HG03159 (cell line): ENCODE data around the gene TRIM2.
"Not testable (repeated sequence)": the region's sequence is repeated elsewhere in the genome, so short reads cannot be mapped to it uniquely, and the experiment has no call there.

Experiments
- ATAC-seq: cut with Tn5 transposase; IDR thresholded peaks from one replicate; pipeline ENCODE4 v1.9.1; 2021; ENCODE audit warnings: mild to moderate bottlenecking, moderate library complexity; ENCODE audit not compliant: unreplicated experiment

Gene TRIM2

DNA sequence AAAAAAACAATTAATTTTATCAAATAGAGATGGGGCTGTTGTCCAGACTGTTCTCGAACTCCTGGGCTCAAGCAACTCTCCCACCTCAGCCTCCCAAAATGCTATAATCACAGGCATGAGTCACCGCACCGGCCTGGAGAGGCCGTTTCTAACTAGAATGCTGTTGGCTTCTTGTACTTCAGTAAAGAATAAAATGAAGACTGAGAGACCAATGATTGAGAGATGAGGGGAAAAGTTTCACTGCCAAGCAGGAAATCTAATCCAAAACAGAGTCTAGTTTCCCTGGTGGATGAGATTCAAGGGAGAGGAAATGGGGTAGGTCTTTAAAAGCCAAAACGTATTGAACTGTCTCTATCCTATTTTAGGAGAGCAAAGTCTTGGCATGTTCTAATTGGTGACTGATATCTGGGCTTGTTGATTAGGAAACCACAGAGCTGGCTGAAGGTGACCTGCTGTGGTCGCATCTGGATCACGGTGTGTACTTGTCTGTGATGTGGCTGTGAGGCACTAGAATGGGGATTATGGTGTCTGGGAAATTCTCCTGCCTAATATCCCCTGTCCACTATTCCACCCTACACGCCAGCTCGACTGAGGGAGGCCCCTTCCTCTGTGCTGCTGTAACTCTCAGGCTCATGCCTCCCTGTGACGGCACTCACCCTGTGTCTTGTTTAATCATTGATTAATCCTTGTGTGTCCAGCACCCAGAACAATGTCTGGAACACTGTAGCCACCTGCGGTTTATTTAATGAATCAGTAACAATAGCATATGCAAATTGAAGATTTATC is 15.0 kb upstream of the TRIM2 start:
- no peak for ATAC-seq

DNA sequence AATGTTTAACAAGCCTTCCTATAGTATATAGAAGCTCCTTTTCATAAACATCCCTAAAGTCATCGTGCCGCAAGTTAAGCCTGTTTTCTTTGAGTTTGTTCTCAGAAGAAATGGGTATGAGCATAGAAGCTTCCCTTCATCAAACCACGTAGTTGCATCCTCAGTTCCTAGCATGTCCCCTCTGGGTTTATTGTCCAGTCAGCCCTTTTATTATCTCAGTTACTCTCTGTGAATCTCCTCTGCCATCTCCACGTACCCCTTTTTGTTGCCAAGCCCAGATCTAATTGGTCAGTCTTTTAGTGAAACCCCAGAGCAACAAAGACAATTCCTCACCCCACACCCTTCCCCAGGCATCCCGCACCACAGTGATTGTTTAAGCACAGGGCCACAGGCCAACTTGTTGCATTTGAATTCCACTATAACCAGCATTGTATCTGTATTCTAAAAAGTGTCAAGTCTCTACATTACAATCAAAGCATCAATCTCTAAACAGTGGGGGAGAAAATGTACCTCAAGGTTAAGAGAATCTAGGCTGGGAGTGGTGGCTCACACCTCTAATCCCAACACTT is 12.4 kb upstream of the TRIM2 start:
- no peak for ATAC-seq

DNA sequence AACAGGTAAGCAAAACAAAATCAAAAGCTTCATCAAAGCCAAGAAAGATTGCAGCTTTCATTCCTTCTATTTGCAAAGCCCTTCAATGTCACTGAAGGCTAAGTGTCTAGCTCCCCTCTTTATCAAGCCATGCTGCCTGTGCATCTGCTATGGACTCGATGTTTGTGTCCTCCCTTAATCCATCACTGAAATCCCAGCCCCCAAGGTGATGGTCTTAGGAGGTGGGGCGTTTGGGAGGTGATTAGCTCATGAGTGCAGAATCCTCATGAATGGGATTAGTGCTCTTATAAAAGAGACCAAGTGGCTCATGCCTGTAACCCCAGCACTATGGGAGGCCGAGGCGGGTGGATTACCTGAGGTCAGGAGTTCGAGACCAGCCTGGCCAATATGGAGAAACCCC is 6.9 kb upstream of the TRIM2 start:
- ATAC-seq: no peak

DNA sequence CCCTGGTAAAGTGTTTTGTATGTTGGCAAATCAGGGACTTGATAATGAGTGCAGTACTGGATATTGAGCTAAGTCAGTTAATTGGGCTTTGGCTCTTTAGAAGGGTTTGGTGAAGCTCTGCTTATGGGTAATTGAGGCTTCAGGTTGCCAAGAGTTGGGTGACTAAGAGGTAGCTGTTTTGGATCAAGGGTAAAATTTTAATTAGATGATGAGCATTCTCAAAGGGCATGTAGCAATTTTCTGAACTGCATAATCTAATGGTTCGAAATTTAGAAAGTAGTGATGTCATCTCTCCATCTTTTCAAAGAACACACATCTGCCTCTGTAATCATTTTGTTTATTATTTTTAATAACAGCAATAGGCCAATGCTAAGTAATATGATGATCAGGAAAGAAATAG is 5.5 kb upstream of the TRIM2 start:
- ATAC-seq: no peak

DNA sequence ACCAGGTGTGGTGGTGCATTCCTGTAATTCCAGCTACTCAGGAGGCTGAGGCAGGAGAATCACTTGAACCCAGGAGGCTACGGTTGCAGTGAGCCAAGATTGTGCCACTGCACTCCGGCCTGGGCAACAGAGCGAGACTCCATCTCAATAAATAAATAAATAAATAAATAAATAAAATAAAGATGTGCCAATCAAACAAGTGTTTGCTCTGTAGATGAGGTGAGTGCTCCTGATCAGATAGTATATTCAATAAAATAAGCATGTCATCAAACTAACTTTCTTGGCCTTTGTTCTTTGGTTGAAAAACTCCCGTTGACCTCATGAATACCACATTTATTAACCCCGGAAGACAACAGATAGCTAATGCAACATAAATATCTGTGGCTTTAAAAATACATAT is 497 bp upstream of the TRIM2 start:
- ATAC-seq: not testable (repeated sequence)

DNA sequence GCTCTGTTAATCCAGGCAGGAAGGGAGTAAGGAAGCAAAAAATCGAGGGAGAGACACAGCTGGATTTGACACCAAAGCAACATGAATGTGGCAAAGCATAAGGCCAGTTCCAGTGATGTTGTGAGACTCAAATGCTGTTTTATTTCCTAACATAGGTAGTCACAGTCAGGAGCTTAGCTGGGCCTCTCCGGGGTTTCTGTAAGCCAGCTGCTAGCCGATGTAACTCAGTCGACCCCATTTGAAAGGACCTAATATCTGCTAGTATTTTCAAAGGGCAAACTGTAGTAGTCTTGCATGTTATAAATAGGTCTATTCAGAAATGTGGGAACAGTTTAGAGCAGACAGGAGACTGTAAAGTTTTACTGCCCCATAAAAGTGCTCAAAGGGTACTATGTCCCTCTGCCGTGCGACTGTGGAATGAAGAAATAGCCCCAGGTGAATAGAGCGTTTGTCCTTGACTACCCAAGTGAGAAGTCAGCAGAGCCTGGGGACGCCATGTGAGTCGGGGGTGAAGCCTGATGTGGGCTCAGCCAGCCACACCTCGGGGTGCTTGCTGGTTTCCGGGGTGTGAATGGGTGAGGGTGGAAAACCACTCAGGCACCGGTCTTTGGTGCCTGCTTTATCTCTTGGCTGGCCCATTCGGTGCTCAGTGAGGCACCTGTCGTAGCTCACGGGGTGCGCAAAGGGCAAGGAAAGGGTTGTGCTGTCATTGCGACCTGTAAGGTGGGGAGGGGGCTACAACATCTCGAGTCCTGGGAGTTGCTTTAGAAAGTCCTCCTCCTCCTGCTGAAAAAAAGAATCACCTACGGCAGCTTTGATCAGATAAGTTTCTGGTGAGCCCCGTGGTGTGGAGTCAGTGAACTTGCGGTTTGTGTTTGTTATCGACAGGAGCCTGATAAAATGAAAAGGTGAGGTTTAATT is 745 bp downstream of the TRIM2 start:
- no peak for ATAC-seq

DNA sequence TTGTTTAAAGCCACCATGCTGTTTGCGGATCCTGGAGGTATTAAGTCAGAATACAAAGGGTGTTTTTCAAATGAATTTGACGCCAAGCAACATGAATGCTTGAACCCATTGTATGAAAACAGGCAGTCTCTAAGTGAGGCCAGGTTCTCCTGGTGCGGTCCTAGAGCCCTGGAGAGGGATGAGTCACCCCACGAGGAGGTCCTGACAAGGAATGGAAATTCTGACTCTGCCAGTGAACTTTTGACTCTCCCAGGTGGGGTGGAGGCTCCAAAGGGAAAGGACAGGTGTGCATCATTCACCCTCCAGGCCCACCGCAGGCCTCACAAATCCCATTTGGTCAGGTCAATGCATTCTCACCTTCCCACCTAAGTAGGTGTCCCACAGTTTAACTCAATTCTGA is 1.5 kb downstream of the TRIM2 start:
- no peak for ATAC-seq

DNA sequence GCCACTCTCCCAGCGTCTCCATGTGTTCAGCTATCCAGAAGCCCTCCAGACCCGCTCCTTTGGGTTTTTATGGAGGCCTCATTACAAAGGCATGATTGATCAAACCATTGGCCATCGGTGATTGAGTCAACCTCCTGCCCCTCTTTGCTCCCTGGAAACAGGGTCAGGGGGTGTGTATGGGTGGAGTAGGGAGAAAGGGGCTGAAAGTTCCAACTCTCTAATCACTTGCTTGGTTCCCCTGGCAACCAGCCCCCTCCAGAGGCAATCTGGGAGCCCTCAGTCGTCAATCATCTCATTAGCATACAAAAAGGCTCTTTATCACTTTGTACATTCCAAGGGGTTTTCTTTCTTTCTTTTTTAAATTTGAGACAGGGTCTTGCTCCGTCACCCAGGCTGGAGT is 2.3 kb downstream of the TRIM2 start:
- no peak for ATAC-seq

DNA sequence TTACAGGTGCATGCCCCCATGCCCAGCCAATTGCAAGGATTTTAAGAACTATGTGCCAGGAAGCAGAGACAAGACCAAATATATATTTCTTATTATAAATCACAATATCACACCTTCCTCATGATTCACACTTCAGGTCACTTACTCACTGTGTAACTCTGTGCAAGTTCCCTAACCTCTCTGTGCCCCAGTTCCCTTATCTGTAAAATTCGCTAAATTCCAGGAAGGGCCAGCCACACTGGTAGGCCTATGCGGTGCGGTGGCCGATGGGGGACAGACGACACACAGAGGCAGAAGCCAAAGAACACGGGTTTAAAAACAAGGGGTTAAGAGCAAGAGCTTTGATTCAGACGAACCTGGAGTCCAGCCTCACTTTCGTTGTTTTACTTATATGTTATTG is 2.8 kb downstream of the TRIM2 start:
- ATAC-seq: no peak

DNA sequence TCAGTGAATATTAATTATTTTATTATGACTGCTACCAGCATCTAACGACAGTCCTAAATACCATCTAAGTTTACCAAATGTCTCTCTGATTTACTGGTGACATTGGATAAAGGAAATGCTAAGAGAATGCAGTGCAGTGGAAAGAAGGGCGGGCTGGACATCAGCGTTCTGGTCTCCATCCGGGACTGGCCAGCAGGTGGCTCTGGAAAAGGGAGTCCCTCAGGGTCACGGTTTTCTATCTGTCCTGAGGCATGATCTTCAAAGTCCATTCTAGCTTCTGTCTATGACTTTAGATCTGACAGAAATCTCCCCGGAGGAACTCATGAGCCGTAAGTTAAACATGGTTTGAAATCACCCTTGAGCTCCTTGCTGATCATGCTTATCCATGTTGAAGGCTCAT is 3.3 kb downstream of the TRIM2 start:
- no peak for ATAC-seq

DNA sequence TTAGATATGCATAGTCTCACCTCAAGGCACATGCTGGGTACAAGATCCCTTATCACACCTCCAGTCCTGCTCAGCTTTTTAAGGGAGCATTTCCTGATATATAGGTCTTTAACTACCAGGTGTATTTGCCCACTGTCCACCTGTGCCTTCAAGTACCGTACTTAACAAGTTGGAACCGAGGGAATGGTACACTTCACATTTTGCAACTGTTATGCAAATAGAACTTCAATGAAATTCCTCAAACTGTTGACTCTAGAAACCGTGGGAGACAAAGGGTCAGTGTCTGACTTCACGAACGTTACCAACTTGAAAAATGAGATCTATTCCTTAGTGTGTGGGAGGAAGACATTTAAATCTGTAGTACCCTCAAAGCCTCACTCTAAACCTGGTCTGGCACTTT is 5.2 kb downstream of the TRIM2 start:
- no peak for ATAC-seq

DNA sequence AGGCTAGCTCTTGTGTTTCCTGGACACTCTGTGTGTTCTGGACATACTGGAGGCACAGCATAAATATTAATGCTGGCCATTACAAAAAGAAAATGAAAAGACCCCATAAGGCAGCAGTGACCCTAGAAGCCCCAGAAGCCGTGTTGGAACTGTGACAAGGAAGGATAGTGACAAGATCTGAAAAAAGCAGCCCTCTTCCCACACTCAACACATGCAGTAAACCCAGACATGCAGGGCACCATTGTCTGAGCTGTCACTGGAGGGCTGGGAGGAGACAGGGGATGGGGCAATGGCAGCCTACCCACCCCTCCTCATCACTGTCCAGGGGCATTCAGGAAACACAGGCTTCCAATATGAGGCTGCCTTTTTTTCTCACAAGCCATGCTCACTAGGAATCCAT is 6.5 kb downstream of the TRIM2 start:
- no peak for ATAC-seq

DNA sequence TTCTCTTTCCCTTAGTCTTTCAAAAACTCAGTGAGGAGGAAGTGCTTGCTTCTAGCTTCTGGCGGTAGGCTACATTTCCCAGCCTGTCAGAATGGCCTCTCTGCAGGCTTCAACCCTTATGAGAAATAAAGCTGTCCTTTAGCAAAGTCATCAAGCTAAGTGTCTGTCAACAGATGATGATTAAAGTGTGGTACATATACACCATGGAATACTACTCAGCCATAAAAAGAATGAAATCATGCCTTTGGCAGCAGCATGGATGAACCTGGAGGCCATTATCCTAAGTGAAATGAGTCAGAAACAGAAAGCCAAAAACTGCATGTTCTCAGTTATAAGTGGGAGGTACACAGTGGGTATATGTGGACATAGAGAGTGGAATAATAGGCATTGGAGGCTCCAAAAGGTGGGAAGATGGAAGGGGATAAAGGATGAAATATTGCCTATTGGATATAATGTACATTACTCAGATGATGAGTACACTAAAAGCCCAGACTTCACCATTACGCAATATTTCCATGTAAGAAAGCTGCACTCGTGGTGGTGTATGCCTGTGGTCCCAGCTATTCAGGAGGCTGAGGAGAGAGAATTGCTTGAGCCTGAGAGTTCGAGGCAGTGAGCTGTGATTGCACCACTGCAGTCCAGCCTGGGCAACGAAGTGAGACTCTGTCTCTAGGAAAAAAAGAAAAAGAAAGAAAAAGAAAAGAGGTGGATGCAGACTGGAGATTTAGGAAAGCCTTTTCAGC is 7.9 kb downstream of the TRIM2 start:
- ATAC-seq: no peak

DNA sequence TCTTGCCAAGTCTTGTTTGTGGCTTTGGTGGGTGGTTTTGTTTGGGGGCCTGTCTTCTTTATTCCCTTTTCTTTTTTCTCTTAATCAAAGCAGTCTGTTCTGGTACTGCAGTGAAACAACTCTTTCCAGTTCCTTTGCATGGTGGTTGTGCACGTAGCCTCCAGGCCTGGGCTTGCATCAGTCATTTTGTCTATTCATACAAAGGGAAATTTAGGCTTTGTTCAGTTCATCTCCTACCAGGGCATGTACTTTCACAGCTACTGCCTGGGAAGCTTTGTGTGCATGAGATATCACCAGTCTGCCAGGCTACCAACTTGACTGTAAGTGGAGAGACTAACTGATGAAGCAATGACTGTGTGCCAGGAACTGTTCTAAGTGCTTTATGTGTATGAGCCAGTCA is 8.5 kb downstream of the TRIM2 start:
- ATAC-seq: no peak

DNA sequence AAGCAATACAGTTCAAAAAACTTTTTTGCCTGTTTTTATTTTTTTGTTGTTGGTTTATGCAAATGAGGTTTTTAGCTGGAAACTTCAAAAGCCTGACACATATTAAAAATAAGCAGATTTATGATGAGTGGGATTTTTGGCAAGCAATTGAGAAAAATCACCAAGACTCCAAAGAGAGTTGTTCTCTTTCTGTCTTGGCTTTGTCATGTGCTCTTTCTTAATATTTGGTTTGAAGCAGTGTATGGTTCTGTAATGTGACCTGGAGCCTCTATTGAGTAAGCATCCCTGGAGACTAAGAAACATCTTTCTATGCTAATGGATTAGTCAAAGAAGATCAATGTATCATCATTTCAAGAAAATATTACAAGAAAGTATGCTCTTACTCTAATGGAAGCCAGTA is 11.7 kb downstream of the TRIM2 start:
- no peak for ATAC-seq

DNA sequence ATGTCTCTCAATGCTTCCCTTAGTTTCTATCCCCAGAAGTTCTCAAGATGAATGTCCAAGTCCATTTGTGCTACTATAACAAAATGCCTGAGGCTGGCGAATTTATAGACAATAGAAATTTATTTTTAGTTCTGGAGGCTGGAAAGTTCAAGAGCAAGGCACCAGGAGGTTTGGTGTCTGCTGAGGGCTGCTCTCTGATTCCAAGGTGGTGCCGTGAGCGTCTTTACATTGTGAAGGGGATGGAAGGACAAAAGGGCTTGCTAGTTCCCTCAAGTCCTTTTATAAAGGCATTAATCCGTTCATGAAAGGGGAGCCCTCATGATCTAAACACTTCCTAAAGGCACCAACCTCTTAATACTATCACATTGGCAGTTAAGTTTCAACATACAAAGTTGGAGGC is 12.3 kb downstream of the TRIM2 start:
- no peak for ATAC-seq

DNA sequence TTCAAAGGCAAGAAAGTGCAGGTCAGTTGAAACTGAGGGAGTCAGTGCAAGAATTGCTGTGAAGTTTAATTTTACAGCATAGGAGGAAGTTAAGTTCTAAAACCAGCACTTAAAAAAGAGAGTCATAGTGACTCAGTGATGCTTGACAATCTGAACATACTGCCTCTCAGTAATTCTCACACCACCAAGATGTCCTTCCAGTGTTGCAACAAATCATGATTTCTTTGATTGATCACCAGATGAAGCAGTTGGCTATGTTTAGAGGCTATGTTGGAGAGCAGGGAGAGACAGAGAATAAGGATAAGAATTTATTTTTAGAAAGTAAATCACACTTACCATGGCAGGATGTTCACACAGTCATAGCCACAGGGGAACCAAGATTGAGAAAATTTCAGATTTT is 13.2 kb downstream of the TRIM2 start:
- no peak for ATAC-seq

DNA sequence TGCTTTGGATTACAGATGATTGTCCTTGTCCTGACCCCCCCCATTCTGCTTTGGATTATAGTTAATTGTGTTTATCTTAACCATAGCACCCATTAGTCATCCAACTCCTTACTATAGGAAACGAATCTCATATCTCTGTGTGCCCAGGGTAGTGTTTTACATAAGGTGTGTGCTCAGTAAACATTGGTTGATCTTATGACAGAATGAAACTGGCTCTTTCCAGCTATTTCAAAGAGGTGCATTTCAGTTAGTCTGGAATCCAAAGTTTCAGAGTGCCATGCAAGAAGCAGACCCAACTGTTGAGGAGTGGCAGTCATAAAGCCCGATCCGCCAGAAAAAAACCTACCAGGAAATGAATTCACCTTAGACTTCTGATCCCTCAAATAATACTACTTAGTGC is 14.7 kb downstream of the TRIM2 start:
- no peak for ATAC-seq

DNA sequence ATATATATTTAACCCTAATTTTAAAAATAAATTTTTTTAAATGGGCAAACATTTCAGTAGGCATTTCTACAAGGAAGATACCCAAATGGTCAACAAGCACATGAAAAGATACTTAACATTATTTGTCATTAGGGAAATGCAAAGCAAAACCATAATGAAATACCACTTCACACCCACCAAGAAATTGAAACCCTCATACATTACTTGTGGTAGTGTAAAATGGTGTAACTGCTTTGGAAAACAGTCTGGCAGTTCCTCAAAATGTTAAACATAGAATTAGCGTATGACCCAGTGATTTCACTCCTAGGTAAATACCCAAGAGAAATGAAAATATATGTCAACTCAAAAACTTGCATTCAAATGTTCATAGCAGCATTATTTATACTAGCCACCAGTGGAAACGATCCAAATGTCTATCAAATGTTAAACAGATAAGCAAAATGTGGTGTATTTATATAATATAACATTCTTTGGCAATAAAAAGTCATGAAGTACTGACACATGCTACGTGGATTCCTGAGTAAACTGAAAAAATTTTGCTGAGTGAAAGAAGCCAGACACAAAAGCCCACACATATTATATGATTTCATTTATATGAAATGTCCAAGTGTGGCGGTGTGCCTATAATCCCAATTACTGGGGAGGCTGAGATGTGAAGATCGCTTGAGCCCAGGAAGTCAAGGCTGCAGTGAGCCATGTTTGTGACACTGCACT is 16.6 kb downstream of the TRIM2 start:
- ATAC-seq: no peak
